Measurements from ENCODE around the gene NECAP2. TPM values are rescaled to one million over a fixed set of nuclear protein-coding genes. Genes with fewer than 3 reads are reported as not detected.

The NECAP2 gene
- polyA plus RNA-seq (2013), result 53.0 and 53.9 TPM in 2 replicates

- Histone ChIP-seq H2BK5ac (ENCODE audit: low read depth, low read length, poor library complexity) (peak within 1 kb of the TSS; percentile 75), H3K4ac (ENCODE audit: low read depth, low read length) (peak within 1 kb of the TSS; percentile 94), H3K4me3 (ENCODE audit: low read depth, low read length) (peak within 1 kb of the TSS; percentile 98), H3K18ac (ENCODE audit: low read length) (peak within 1 kb of the TSS; percentile 68), H3K36me3 (ENCODE audit: control insufficient read depth in 1 of 2, insufficient read depth in 2 of 2, low read length in 2 of 2) (peaks cover 30 to 35% of the 10 kb centered on the region in 2 experiments), H3K4me1 (ENCODE audit: control insufficient read depth in 1 of 2, insufficient read depth in 2 of 2, low read length in 2 of 2) (peaks cover 2 to 6% of the 10 kb centered on the region in 2 experiments), H4K8ac (ENCODE audit: low read depth, low read length) (peak within 1 kb of the TSS; percentile 97), H3K27ac (ENCODE audit: low read depth, low read length) (peak within 1 kb of the TSS; percentile 26), H2BK12ac (ENCODE audit: low read length) (peak within 1 kb of the TSS; percentile 23), H2AFZ (ENCODE audit: insufficient read depth, low read length, poor library complexity) (peak within 1 kb of the TSS; percentile 80), H3K14ac (ENCODE audit: low read length) (peak within 1 kb of the TSS; percentile 91), H3K4me2 (ENCODE audit: low read length) (peak within 1 kb of the TSS; percentile 70), H3K27me3 (ENCODE audit: insufficient read depth, low read length) (no peaks in the 10 kb centered on the region), H2BK120ac (ENCODE audit: insufficient read depth, low read length, poor library complexity) (peak within 1 kb of the TSS; percentile 65), H4K91ac (ENCODE audit: low read depth, low read length) (peak within 1 kb of the TSS; percentile 87), H3K9me3 (ENCODE audit: insufficient read depth, low read depth, low read length) (no peaks in the 10 kb centered on the region), H3K23ac (ENCODE audit: low read length) (no peak within 1 kb of the TSS), H3K79me2 (ENCODE audit: control insufficient read depth, insufficient read depth, low read length, poor library complexity) (peaks cover 9% of the 10 kb centered on the region), H4K12ac (ENCODE audit: low read depth, low read length) (peak within 1 kb of the TSS; percentile 94), H3K79me1 (ENCODE audit: low read length) (peaks cover 9% of the 10 kb centered on the region), H2AK5ac (ENCODE audit: low read length) (peak within 1 kb of the TSS; percentile 98), H3K9ac (ENCODE audit: low read length) (peak within 1 kb of the TSS; percentile 92)
- DNase-seq, result peak; percentile 92 to 97
- WGBS (ENCODE audit: extremely low coverage, insufficient coverage, insufficient read length), result no CpG with 5 or more reads among the region's 68 CpGs
Observed at GRCh38 chr1:16440470-16441281, at the start of gene NECAP2. Gene NECAP2 (plus strand): TSS chr1:16440724. CDS start chr1:16440762, 38 bp downstream.

- H3K27ac ChIP-seq (ENCODE audit: low read depth, low read length), result no peak overlapping the region
- H3K4me2 ChIP-seq (ENCODE audit: low read length), result no peak overlapping the region
- no peak overlapping the region for H4K8ac ChIP-seq (ENCODE audit: low read depth, low read length)
- no peak overlapping the region for H2AK5ac ChIP-seq (ENCODE audit: low read length)
- no peak overlapping the region for H3K14ac ChIP-seq (ENCODE audit: low read length)
- H2BK5ac ChIP-seq (ENCODE audit: low read depth, low read length, poor library complexity), result no peak overlapping the region
- no peak overlapping the region for H2BK12ac ChIP-seq (ENCODE audit: low read length)
- peaks cover 7% of the 10 kb centered on the region for H3K79me2 ChIP-seq (ENCODE audit: control insufficient read depth, insufficient read depth, low read length, poor library complexity)
- no peak overlapping the region for H3K18ac ChIP-seq (ENCODE audit: low read length)
- H3K79me1 ChIP-seq (ENCODE audit: low read length), result no peaks in the 10 kb centered on the region
- peak overlapping the region; percentile 13 for H3K4ac ChIP-seq (ENCODE audit: low read depth, low read length)
- H3K23ac ChIP-seq (ENCODE audit: low read length), result no peak overlapping the region
- no peaks in the 10 kb centered on the region for H3K9me3 ChIP-seq (ENCODE audit: insufficient read depth, low read depth, low read length)
- H2BK120ac ChIP-seq (ENCODE audit: insufficient read depth, low read length, poor library complexity), result no peak overlapping the region
- no peak for DNase-seq
- no peak overlapping the region for H3K9ac ChIP-seq (ENCODE audit: low read length)
- no CpG with 5 or more reads among the region's 3 CpGs for WGBS (ENCODE audit: extremely low coverage, insufficient coverage, insufficient read length)
- no peaks in the 10 kb centered on the region for H3K27me3 ChIP-seq (ENCODE audit: insufficient read depth, low read length)
- H3K4me3 ChIP-seq (ENCODE audit: low read depth, low read length), result no peak overlapping the region
- H2AFZ ChIP-seq (ENCODE audit: insufficient read depth, low read length, poor library complexity), result no peak overlapping the region
- H4K12ac ChIP-seq (ENCODE audit: low read depth, low read length), result no peak overlapping the region
- H3K36me3 ChIP-seq (ENCODE audit: control insufficient read depth in 1 of 2, insufficient read depth in 2 of 2, low read length in 2 of 2), result peaks cover 27 to 32% of the 10 kb centered on the region in 2 experiments
- H3K4me1 ChIP-seq (ENCODE audit: control insufficient read depth in 1 of 2, insufficient read depth in 2 of 2, low read length in 2 of 2), result peaks cover 2 to 10% of the 10 kb centered on the region in 2 experiments
- no peak overlapping the region for H4K91ac ChIP-seq (ENCODE audit: low read depth, low read length)
Observed at GRCh38 chr1:16391411-16391810, 49.1 kb upstream of the NECAP2 start.

GRCh38 chr1:16392740-16393569, 47.6 kb upstream of the NECAP2 start:
- Histone ChIP-seq H3K23ac (ENCODE audit: low read length) (no peak overlapping the region), H3K79me2 (ENCODE audit: control insufficient read depth, insufficient read depth, low read length, poor library complexity) (peaks cover 7% of the 10 kb centered on the region), H2BK12ac (ENCODE audit: low read length) (no peak overlapping the region), H4K8ac (ENCODE audit: low read depth, low read length) (no peak overlapping the region), H3K14ac (ENCODE audit: low read length) (no peak overlapping the region), H3K4me3 (ENCODE audit: low read depth, low read length) (no peak overlapping the region), H3K27ac (ENCODE audit: low read depth, low read length) (no peak overlapping the region), H2BK120ac (ENCODE audit: insufficient read depth, low read length, poor library complexity) (no peak overlapping the region), H3K9me3 (ENCODE audit: insufficient read depth, low read depth, low read length) (no peaks in the 10 kb centered on the region), H3K27me3 (ENCODE audit: insufficient read depth, low read length) (no peaks in the 10 kb centered on the region), H4K12ac (ENCODE audit: low read depth, low read length) (no peak overlapping the region), H3K4me2 (ENCODE audit: low read length) (no peak overlapping the region), H2AK5ac (ENCODE audit: low read length) (no peak overlapping the region), H3K4me1 (ENCODE audit: control insufficient read depth in 1 of 2, insufficient read depth in 2 of 2, low read length in 2 of 2) (peaks cover 2 to 10% of the 10 kb centered on the region in 2 experiments), H3K18ac (ENCODE audit: low read length) (peak overlapping the region; percentile 21), H3K36me3 (ENCODE audit: control insufficient read depth in 1 of 2, insufficient read depth in 2 of 2, low read length in 2 of 2) (peaks cover 38 to 45% of the 10 kb centered on the region in 2 experiments), H4K91ac (ENCODE audit: low read depth, low read length) (no peak overlapping the region), H3K9ac (ENCODE audit: low read length) (no peak overlapping the region), H2AFZ (ENCODE audit: insufficient read depth, low read length, poor library complexity) (no peak overlapping the region), H3K79me1 (ENCODE audit: low read length) (no peaks in the 10 kb centered on the region), H2BK5ac (ENCODE audit: low read depth, low read length, poor library complexity) (no peak overlapping the region), H3K4ac (ENCODE audit: low read depth, low read length) (peak overlapping the region; percentile 29)
- no CpG with 5 or more reads among the region's 21 CpGs for WGBS (ENCODE audit: extremely low coverage, insufficient coverage, insufficient read length)
- DNase-seq, result no peak

All from trophoblast cell (in vitro differentiated cells and primary cell).